ENCODE results near the gene FHOD3.

Gene FHOD3

DNA sequence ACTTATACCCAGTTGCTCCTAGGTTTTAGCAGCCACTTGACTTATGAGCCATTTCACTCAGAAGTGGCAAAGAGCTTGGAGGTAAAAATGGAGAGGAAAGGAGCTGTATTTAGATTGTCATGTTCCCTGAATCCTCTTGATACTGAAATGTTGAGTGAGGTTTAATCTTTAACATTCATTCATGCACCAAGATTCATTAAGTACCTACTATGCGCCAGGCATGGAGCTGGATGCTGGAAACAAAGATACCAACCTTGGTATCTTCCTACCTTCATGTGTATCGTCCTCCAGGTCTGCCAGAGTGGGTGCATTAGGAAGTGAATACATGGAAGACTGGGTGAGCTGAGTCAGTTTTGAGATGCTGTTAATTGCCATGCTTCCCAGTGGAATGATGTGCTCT lies 507.6 kb downstream of the FHOD3 start:
- TF ChIP-seq POLR2AphosphoS5 (IDR thresholded peaks at IDR 0.05; ENCODE audit: low read depth, low read length) (no peak), REST (IDR thresholded peaks at IDR 0.05; ENCODE audit: insufficient read depth in 1 of 2, low read depth in 2 of 2, low read length in 2 of 2) (no peak), FOXP2 (optimal IDR thresholded peaks at IDR 0.05; ENCODE audit: borderline replicate concordance, extremely low read depth, extremely low read length, insufficient read depth) (no peak), TAF1 (IDR thresholded peaks at IDR 0.05; ENCODE audit: borderline replicate concordance, insufficient read depth, low read length) (no peak), SIN3A (IDR thresholded peaks at IDR 0.05; ENCODE audit: borderline replicate concordance, insufficient read depth, low read length) (no peak)

DNA sequence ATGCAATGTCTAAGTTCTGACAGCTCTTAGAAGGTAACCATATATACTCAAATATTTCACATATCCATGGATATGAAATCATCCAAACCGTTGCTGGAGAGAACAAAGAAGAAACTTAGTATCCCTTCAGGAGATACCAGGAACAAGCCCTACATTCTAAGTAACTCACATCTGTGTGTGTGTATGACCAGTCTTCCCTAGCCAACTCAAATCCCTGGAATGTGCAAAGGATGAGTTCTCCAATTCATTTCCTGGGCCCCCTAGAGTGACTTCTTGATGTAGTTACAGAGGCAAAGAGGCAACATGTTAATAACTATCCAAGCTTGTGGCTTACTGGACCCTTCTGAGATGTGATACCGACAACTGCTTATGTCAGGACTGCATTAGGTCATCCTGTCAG lies 511.2 kb downstream of the FHOD3 start:
- TF ChIP-seq FOXP2 (optimal IDR thresholded peaks at IDR 0.05; ENCODE audit: borderline replicate concordance, extremely low read depth, extremely low read length, insufficient read depth) (no peak), SIN3A (IDR thresholded peaks at IDR 0.05; ENCODE audit: borderline replicate concordance, insufficient read depth, low read length) (no peak), TAF1 (IDR thresholded peaks at IDR 0.05; ENCODE audit: borderline replicate concordance, insufficient read depth, low read length) (no peak), POLR2AphosphoS5 (IDR thresholded peaks at IDR 0.05; ENCODE audit: low read depth, low read length) (no peak), REST (IDR thresholded peaks at IDR 0.05; ENCODE audit: insufficient read depth in 1 of 2, low read depth in 2 of 2, low read length in 2 of 2) (no peak)

DNA sequence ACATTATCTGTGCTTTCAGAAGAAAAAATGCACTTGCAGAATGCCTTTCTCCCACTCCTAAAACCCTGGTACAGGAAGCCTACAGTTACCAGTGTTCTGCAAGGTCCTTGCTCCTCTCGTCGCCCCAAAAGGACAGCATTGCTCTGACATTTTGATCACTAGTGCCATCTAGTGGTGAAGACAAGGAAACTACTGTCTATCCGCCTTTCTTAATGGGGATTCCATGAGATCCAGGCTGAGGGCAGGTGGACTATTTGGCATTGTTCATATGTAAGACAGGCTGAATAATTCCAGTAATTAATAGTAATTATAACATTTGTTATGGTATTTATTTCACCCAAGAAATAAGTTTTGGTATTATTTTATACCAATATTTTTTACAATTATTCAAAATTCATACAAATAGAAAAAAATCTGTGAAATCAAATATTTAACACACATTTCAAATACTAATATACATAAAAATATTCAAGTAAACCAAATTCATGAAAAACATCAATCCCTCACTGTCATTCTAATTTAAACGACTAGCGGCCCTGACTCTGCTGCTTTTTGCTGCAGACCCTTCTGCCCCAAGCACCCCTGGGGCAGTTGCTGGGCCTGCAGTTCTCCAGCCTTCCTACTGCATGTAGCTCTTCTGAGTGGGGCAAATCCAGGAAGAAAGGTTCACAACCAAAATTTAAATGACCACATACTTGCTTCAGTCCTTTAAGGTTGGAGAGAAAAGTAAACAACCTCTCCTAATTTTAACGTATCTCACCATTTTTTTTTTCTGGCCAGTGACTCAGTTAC lies 512.3 kb downstream of the FHOD3 start:
- TF ChIP-seq TAF1 (IDR thresholded peaks at IDR 0.05; ENCODE audit: borderline replicate concordance, insufficient read depth, low read length) (no peak), POLR2AphosphoS5 (IDR thresholded peaks at IDR 0.05; ENCODE audit: low read depth, low read length) (no peak), REST (IDR thresholded peaks at IDR 0.05; ENCODE audit: insufficient read depth in 1 of 2, low read depth in 2 of 2, low read length in 2 of 2) (no peak), FOXP2 (optimal IDR thresholded peaks at IDR 0.05; ENCODE audit: borderline replicate concordance, extremely low read depth, extremely low read length, insufficient read depth) (no peak), SIN3A (IDR thresholded peaks at IDR 0.05; ENCODE audit: borderline replicate concordance, insufficient read depth, low read length) (no peak)

DNA sequence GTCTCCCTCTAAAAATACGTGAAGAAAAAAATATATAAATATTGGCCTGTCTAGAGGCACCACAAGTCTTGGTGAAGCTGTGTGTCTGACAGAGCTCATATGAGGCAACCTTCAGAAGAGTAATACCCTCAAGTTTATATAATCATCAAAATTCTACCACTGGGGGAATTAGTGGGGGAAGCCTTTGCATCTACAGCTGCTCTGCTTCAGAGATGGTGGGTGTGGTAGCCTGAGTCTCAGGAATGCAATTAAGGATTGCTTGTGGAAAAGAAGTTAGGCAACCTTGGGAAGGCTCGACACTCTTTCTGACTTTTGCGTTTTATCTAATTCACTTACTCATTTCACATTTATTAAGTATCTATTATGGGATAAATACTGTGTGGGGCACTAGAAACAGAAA lies 513.9 kb downstream of the FHOD3 start:
- TF ChIP-seq REST (IDR thresholded peaks at IDR 0.05; ENCODE audit: insufficient read depth in 1 of 2, low read depth in 2 of 2, low read length in 2 of 2) (no peak), FOXP2 (optimal IDR thresholded peaks at IDR 0.05; ENCODE audit: borderline replicate concordance, extremely low read depth, extremely low read length, insufficient read depth) (no peak), POLR2AphosphoS5 (IDR thresholded peaks at IDR 0.05; ENCODE audit: low read depth, low read length) (no peak), TAF1 (IDR thresholded peaks at IDR 0.05; ENCODE audit: borderline replicate concordance, insufficient read depth, low read length) (no peak), SIN3A (IDR thresholded peaks at IDR 0.05; ENCODE audit: borderline replicate concordance, insufficient read depth, low read length) (no peak)

Measured in PFSK-1 (cell line).